Subcutaneous abdominal adipose tissue (tissue), 5 donors: ENCODE results near the gene TRUB2.

Experiments
- H3K27ac ChIP-seq: one replicate; pipeline ENCODE4 v1.7.0; 2013; ENCODE audit warnings: low read depth, mild to moderate bottlenecking, inconsistent platforms, low read length, moderate library complexity
- H3K27me3 ChIP-seq, 5 donors: one replicate each; pipeline ENCODE4 v1.7.0; 2013; ENCODE audit warnings: low read length in 5 of 5, inconsistent platforms in 1 of 5; ENCODE audit not compliant: control insufficient read depth in 5 of 5, insufficient read depth in 4 of 5
- H3K36me3 ChIP-seq, 5 donors: one replicate each; pipeline ENCODE4 v1.7.0; 2013; ENCODE audit warnings: low read length in 5 of 5; ENCODE audit not compliant: control insufficient read depth in 5 of 5, insufficient read depth in 5 of 5
- H3K4me1 ChIP-seq, 5 donors: one replicate each; pipeline ENCODE4 v1.7.0; 2013; ENCODE audit warnings: low read length in 5 of 5, mild to moderate bottlenecking in 3 of 5, moderate library complexity in 1 of 5; ENCODE audit not compliant: control insufficient read depth in 5 of 5, insufficient read depth in 5 of 5
- H3K4me3 ChIP-seq, 5 donors: one replicate each; pipeline ENCODE4 v1.7.0; 2013; ENCODE audit warnings: low read length in 5 of 5, low read depth in 1 of 5
- H3K9ac ChIP-seq, 5 donors: one replicate each; pipeline ENCODE4 v1.7.0; 2013; ENCODE audit warnings: low read length in 5 of 5, mild to moderate bottlenecking in 4 of 5, moderate library complexity in 3 of 5
- H3K9me3 ChIP-seq, 5 donors: one replicate each; pipeline ENCODE4 v1.7.0; 2013; ENCODE audit warnings: low read length in 5 of 5; ENCODE audit not compliant: control insufficient read depth in 5 of 5
- donor health status: healthy.
- donor health status: healthy.
- donor health status: healthy.
- donor health status: healthy.
- donor health status: healthy.

TRUB2 gene

DNA sequence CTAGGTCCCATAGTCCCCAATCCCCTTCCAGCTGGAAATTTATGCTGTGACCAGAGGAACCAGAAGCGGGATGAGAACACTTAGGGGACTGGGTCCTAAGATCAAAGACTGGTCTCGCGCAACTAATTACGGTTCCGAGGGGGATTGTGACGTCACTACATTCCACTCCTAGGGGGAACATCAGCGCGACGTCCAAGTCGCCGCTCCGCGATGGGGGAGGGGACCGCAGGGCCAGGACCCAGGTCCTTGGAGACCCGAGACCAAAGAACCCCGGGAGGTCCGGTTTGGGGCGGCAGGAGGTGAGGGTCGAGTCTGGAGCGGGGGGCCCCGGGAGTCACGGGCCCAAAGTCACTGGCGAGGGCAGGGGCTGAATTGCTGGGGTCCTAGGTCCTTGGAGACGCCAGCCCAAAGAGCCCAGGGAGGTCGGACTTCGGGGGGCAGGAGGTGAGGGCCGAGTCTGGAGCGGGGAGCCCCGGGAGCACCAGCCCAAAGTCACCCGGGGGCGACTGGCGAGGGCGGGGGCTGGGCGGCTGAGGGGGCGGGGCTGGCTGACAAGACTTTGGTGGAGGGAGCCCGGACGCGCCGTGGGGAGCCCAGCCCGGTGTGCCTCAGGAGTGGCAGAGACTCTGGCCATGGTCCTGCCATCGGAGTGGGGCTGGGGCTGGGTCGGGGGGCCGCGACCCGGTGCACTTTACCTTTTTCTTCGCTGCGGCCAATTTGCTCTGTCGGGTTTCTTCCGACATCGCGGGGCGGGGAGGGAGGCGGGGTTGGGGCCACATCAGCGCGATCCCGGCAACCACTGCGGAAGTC, 46.8 kb downstream of the TRUB2 start, which contains the start of gene GOLGA2:
Gene GOLGA2 (minus strand): TSS at position 810 of the 810 bp plus-strand sequence. CDS start 31 bp downstream, at position 779.
- Histone ChIP-seq H3K9me3 (no peaks in the 10 kb centered on the region), H3K27ac (peak within 1 kb of the TSS; percentile 80), H3K27me3 (no peaks in the 10 kb centered on the region), H3K36me3 (peaks cover 0 to 25% (median 21%) of the 10 kb centered on the region in 5 donors), H3K9ac (peak within 1 kb of the TSS; percentile 66 to 92 (median 90)), H3K4me1 (peaks cover 1 to 42% (median 31%) of the 10 kb centered on the region in 5 donors), H3K4me3 (peak within 1 kb of the TSS; percentile 85 to 97 (median 88))

DNA sequence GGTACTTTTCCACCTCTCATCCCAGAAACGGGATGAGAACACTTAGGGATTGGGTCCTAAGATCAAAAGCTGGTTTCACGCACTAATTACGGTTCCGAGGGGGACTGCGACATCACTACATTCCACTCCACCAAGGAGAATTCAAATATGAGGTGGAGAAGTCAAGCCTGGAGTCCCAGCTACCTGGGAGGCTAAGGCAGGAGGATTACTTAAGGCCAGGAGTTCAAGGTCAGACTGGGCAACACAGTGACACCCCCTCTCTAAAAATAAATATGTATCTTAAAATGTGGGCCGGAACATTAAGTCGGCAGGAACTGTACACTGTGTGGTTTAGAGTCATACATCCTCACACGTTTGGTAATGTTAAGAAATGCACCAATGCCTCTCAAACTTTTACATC, 48.0 kb downstream of the TRUB2 start:
- Histone ChIP-seq H3K27ac (peak overlapping the region; percentile 77), H3K9ac (peak overlapping the region in 3 of 5 donors; percentile 13 to 92 (median 58)), H3K4me1 (peaks cover 1 to 34% (median 31%) of the 10 kb centered on the region in 5 donors), H3K36me3 (peaks cover 0 to 33% (median 21%) of the 10 kb centered on the region in 5 donors), H3K27me3 (no peaks in the 10 kb centered on the region), H3K9me3 (no peaks in the 10 kb centered on the region), H3K4me3 (peak overlapping the region in 3 of 5 donors; percentile 83 to 88 (median 86))

DNA sequence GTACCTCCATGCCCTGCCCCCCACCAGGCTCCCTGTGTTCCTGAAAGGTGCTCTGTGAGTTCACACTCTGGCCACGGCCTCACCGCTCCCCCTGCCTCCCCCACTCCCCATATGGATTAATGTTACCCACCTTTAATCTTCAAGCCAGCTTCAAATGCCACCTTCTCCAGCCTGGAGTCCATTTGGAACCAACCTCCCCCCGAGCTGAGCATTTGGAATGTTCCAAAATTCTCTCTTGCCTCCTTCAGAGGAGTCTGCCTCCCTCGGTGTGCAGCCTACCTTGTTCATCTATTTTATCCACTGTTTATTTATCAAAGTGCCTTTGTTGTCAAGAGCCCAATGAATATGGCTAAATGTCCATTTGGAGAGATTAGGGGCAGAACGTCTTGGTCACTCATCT, 50.7 kb downstream of the TRUB2 start:
- Histone ChIP-seq H3K4me1 (peaks cover 1 to 20% (median 18%) of the 10 kb centered on the region in 5 donors), H3K4me3 (no peak overlapping the region), H3K36me3 (peaks cover 2 to 58% (median 44%) of the 10 kb centered on the region in 5 donors), H3K9ac (no peak overlapping the region), H3K27ac (no peak overlapping the region), H3K27me3 (no peaks in the 10 kb centered on the region), H3K9me3 (no peaks in the 10 kb centered on the region)

DNA sequence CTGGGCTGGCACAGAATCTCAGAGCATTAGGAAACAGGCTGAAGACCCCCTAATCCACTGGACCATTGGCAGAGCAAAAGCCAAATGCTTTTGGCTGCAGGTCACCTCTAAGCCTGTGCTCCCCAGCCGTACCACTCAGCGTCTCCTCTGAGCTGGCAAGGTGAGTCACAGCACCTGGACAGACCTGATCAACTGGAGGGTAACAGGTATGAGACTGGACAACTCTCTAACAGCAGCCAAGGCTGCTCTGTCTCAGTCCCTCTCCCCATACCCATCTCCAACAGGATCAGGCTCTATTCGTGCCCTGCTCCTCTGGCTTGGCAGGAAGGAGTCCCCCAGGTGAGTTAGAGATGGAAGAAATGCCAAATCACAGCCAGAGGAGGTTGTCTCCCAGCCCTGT, 51.1 kb downstream of the TRUB2 start:
- Histone ChIP-seq H3K9me3 (no peaks in the 10 kb centered on the region), H3K4me3 (no peak overlapping the region), H3K4me1 (peaks cover 1 to 16% (median 15%) of the 10 kb centered on the region in 5 donors), H3K27me3 (no peaks in the 10 kb centered on the region), H3K36me3 (peaks cover 3 to 61% (median 48%) of the 10 kb centered on the region in 5 donors), H3K9ac (no peak overlapping the region), H3K27ac (no peak overlapping the region)

DNA sequence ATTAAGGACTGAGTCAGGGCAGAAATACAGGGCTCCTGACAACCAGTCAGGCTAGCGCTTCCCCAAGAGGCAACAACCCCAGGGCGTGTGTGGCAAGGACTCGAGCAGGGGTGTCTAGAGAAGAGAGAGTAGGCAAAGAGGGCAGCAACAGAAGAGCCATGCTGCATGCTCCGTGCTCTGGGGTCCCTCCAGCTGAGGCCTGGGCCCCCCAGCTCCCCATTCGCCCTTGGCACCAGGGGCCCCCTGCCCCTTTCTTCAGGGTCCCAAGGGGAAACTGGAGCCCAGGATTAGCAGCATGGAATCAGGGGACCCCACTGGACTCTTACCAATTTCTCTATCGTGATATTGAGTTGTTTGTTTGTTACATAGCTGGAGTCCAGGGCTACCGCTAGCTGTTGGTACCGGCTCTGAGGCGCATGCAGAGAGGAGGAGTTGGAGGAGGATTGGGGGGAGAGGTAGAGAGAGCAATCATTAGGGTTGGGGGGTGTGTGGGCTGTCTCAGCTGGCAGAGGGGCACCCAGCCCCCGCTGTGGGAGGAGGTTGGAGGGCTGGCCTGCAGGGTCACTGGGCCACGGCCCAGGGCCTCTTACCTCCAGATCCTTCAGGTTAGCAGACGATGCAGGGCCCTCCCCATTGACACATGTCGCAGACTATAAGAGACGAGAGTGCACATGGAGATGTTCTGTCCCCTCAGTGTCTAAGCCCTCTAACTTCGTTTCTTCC, 55.2 kb downstream of the TRUB2 start:
- Histone ChIP-seq H3K27ac (no peak overlapping the region), H3K4me1 (no peaks in the 10 kb centered on the region), H3K9me3 (no peaks in the 10 kb centered on the region), H3K9ac (no peak overlapping the region), H3K4me3 (no peak overlapping the region), H3K27me3 (no peaks in the 10 kb centered on the region), H3K36me3 (peaks cover 5 to 74% (median 61%) of the 10 kb centered on the region in 5 donors)

DNA sequence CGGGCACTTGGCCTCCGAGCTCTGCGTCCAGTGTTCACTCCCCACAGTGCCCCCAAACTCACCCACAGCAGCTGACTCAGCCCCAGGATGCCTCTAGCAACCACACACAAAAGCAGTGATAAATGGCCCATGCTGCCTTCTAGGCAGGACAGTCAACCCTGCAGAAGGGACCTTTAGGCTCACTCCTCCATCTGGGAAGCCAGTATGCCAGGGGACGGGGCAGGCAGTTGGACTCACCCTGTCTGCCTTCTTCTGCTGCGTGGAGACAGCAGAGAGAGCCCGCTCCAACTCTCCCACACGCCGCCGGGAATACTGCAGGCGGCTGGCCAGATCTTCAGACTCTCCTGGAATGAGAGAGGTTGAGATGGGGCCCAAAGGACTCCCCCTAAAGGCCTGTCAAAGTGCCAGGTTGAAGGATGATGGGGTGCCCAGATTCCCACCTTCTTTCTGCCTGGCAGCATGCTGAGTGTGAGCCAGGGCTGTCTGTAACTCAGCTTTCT, 56.8 kb downstream of the TRUB2 start:
- Histone ChIP-seq H3K4me3 (no peak overlapping the region), H3K27ac (no peak overlapping the region), H3K9ac (no peak overlapping the region), H3K4me1 (peaks cover 0 to 8% (median 3%) of the 10 kb centered on the region in 5 donors), H3K9me3 (no peaks in the 10 kb centered on the region), H3K27me3 (no peaks in the 10 kb centered on the region), H3K36me3 (peaks cover 5 to 79% (median 67%) of the 10 kb centered on the region in 5 donors)

DNA sequence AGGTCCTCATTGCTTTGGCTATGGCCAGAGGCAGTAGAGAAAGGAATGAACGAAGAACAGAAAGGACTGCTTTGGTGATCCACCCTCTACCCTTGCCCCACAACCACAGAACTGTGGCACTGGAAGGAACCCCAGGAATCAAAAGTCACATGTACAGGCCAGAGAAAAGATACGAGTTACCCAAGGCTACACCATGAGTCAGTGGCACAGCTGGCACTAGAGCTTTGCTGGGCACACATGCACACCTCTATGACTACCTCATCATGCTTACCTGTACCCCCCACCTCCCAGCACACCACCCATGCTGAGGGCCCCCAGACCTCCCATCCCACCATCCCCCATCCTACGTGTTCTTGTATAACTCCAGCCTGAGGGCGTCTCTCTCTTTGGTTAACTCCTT, 59.6 kb downstream of the TRUB2 start:
- H3K27me3 ChIP-seq: no peaks in the 10 kb centered on the region
- peaks cover 0 to 8% (median 3%) of the 10 kb centered on the region in 5 donors for H3K4me1 ChIP-seq
- no peak overlapping the region for H3K27ac ChIP-seq
- H3K9ac ChIP-seq: no peak overlapping the region
- peaks cover 5 to 85% (median 81%) of the 10 kb centered on the region in 5 donors for H3K36me3 ChIP-seq
- no peak overlapping the region for H3K4me3 ChIP-seq
- no peaks in the 10 kb centered on the region for H3K9me3 ChIP-seq

DNA sequence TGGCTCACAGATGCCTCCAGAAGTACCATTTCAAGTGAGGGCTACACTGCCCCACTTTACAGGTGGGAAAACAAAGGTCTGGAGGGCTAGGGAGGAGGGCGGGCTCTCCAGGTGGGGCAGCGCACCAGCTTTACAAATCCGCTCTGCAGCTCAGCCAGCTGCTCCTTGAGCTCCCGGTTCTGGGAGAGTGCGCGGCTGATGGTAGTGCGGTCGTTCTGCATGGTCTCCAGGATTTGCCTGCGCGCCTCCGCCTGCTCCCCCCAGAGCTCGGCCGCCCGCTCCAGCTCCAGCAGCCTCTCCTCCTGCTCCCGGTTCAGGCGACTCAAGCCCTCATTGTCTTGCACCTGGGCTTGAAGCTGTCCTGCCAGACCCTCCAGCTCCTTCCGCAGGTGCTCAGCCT, 61.9 kb downstream of the TRUB2 start:
- Histone ChIP-seq H3K27ac (no peak overlapping the region), H3K9ac (no peak overlapping the region), H3K9me3 (no peaks in the 10 kb centered on the region), H3K4me3 (no peak overlapping the region), H3K36me3 (peaks cover 2 to 78% (median 74%) of the 10 kb centered on the region in 5 donors), H3K27me3 (no peaks in the 10 kb centered on the region), H3K4me1 (peaks cover 0 to 8% (median 3%) of the 10 kb centered on the region in 5 donors)

DNA sequence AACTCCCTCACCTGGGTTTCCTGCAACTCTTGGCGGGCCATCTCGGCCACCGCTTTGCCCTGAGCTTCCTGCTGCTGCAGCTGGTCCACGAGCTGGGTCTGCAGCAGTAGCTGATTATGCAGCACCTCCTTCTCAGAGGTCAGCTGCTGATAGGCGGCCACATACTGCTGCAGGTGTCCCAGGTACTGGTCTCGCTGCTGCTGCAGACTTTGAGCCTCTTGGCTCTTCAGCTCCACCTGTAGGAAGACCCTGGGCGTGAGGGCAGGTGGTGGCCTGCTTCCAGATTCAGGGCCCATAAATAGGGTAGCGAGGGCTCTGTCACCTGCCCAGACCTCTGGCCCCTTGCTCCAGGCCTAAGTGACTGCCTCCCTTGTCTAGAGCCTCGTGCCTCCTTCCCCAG, 63.1 kb downstream of the TRUB2 start:
- no peak overlapping the region for H3K9ac ChIP-seq
- H3K9me3 ChIP-seq: no peaks in the 10 kb centered on the region
- H3K36me3 ChIP-seq: peaks cover 2 to 72% (median 67%) of the 10 kb centered on the region in 5 donors
- no peaks in the 10 kb centered on the region for H3K27me3 ChIP-seq
- H3K4me3 ChIP-seq: no peak overlapping the region
- H3K27ac ChIP-seq: no peak overlapping the region
- H3K4me1 ChIP-seq: peaks cover 0 to 8% (median 3%) of the 10 kb centered on the region in 5 donors
